HepG2 (cell line): ENCODE measurements around the gene ACBD5.

Source experiments
- CTCF ChIP-seq: sonication (generic); formaldehyde crosslinking; IDR thresholded peaks from 2 replicates; pipeline ENCODE4 v1.5.0; 2020; ENCODE audit warnings: mild to moderate bottlenecking, missing genetic modification reagents, moderate library complexity
- EZH2 ChIP-seq: conservative IDR thresholded peaks from 2 replicates; pipeline ENCODE4 v1.6.1; 2012; ENCODE audit warnings: mild to moderate bottlenecking, low read depth, low read length, moderate library complexity
- HOXA3 ChIP-seq: sonication (generic); formaldehyde crosslinking; IDR thresholded peaks from 2 replicates; pipeline ENCODE4 v1.5.0; 2020; ENCODE audit warnings: missing genetic modification reagents
- JUNB ChIP-seq: sonication (generic); formaldehyde crosslinking; IDR thresholded peaks from 2 replicates; pipeline ENCODE4 v1.8.0; 2022; ENCODE audit warnings: missing genetic modification reagents, mild to moderate bottlenecking, borderline replicate concordance
- KLF15 ChIP-seq: sonication (generic); formaldehyde crosslinking; IDR thresholded peaks from 2 replicates; pipeline ENCODE4 v1.8.1; 2023; ENCODE audit warnings: borderline replicate concordance, mild to moderate bottlenecking, inconsistent platforms, missing genetic modification reagents, mixed read lengths
- KLF16 ChIP-seq, 2 experiments: sonication (generic) in 1 of 2; formaldehyde crosslinking in 1 of 2; IDR thresholded peaks; 2 replicates each; pipeline versions ENCODE4 v1.6.1 to v1.8.0; 2016 to 2023; ENCODE audit warnings: missing genetic modification reagents in 2 of 2, missing compliant biosample characterization in 1 of 2
- SRSF9 ChIP-seq: fragments of 200-400 bp; formaldehyde crosslinking; IDR thresholded peaks from 2 replicates; pipeline ENCODE4 v1.6.1; 2018; ENCODE audit warnings: borderline replicate concordance, mild to moderate bottlenecking, low read depth, low read length; ENCODE audit not compliant: insufficient read depth, poor library complexity, severe bottlenecking
- TCF7L2 ChIP-seq: IDR thresholded peaks from 2 replicates; pipeline ENCODE4 v1.6.1; 2011; ENCODE audit warnings: mild to moderate bottlenecking, low read depth, low read length, moderate library complexity
- THAP7 ChIP-seq: sonication (generic); formaldehyde crosslinking; IDR thresholded peaks from 2 replicates; pipeline ENCODE4 v1.8.1; 2023; ENCODE audit warnings: mild to moderate bottlenecking, missing genetic modification reagents
- ZNF432 ChIP-seq: sonication (generic); formaldehyde crosslinking; IDR thresholded peaks from 2 replicates; pipeline ENCODE4 v1.5.0; 2020; ENCODE audit warnings: missing genetic modification reagents, mild to moderate bottlenecking, borderline replicate concordance

GRCh38 chr10:27188259-27188658, 52.3 kb downstream of the ACBD5 start:
- TF ChIP-seq TCF7L2, result no peak
- no peak for TF ChIP-seq SRSF9
- no peak for TF ChIP-seq HOXA3 (CRISPR knock-in tag)
- no peak for TF ChIP-seq JUNB (CRISPR knock-in tag)
- no peak for TF ChIP-seq KLF16 (CRISPR knock-in tag; IDR thresholded peaks at IDR 0.05)
- TF ChIP-seq KLF15 (CRISPR knock-in tag), result no peak
- no peak for TF ChIP-seq CTCF (CRISPR knock-in tag)
- TF ChIP-seq EZH2, result no peak
- no peak for TF ChIP-seq ZNF432 (CRISPR knock-in tag)
- no peak for TF ChIP-seq THAP7 (CRISPR knock-in tag)
